ENCODE data around the gene ELMOD1.

The ELMOD1 gene

GRCh38 chr11:107705027-107705426 lies 114.1 kb downstream of the ELMOD1 start:
- Histone ChIP-seq H3K9me3 (ENCODE audit: control insufficient read depth in 2 of 2, low read length in 2 of 2) (no peaks in the 10 kb centered on the region), H3K27me3 (ENCODE audit: control insufficient read depth in 1 of 2, insufficient read depth in 2 of 2, low read length in 2 of 2) (peaks cover 0 to 4% of the 10 kb centered on the region in 2 donors), H3K4me3 (ENCODE audit: low read length in 2 of 2) (no peak overlapping the region), H3K36me3 (ENCODE audit: control insufficient read depth in 2 of 2, insufficient read depth in 2 of 2, low read length in 2 of 2) (no peaks in the 10 kb centered on the region), H3K4me1 (ENCODE audit: control insufficient read depth, insufficient read depth, low read length) (no peaks in the 10 kb centered on the region), H3K27ac (ENCODE audit: low read length) (no peak overlapping the region), H3K9ac (ENCODE audit: low read length in 2 of 2) (no peak overlapping the region)

- H3K4me1 ChIP-seq (ENCODE audit: control insufficient read depth, insufficient read depth, low read length), result no peaks in the 10 kb centered on the region
- H3K9me3 ChIP-seq (ENCODE audit: control insufficient read depth in 2 of 2, low read length in 2 of 2), result no peaks in the 10 kb centered on the region
- no peak overlapping the region for H3K4me3 ChIP-seq (ENCODE audit: low read length in 2 of 2)
- no peak overlapping the region for H3K27ac ChIP-seq (ENCODE audit: low read length)
- peaks cover 0 to 4% of the 10 kb centered on the region in 2 donors for H3K27me3 ChIP-seq (ENCODE audit: control insufficient read depth in 1 of 2, insufficient read depth in 2 of 2, low read length in 2 of 2)
- H3K9ac ChIP-seq (ENCODE audit: low read length in 2 of 2), result no peak overlapping the region
- no peaks in the 10 kb centered on the region for H3K36me3 ChIP-seq (ENCODE audit: control insufficient read depth in 2 of 2, insufficient read depth in 2 of 2, low read length in 2 of 2)
Measured at GRCh38 chr11:107706531-107706930, 115.6 kb downstream of the ELMOD1 start.

GRCh38 chr11:107707215-107707671 lies 116.3 kb downstream of the ELMOD1 start:
- H3K27ac ChIP-seq (ENCODE audit: low read length), result no peak overlapping the region
- no peaks in the 10 kb centered on the region for H3K36me3 ChIP-seq (ENCODE audit: control insufficient read depth in 2 of 2, insufficient read depth in 2 of 2, low read length in 2 of 2)
- no peaks in the 10 kb centered on the region for H3K4me1 ChIP-seq (ENCODE audit: control insufficient read depth, insufficient read depth, low read length)
- H3K9ac ChIP-seq (ENCODE audit: low read length in 2 of 2), result no peak overlapping the region
- no peak overlapping the region for H3K4me3 ChIP-seq (ENCODE audit: low read length in 2 of 2)
- no peaks in the 10 kb centered on the region for H3K9me3 ChIP-seq (ENCODE audit: control insufficient read depth in 2 of 2, low read length in 2 of 2)
- H3K27me3 ChIP-seq (ENCODE audit: control insufficient read depth in 1 of 2, insufficient read depth in 2 of 2, low read length in 2 of 2), result peaks cover 0 to 4% of the 10 kb centered on the region in 2 donors

GRCh38 chr11:107707807-107708206 lies 116.9 kb downstream of the ELMOD1 start:
- H3K4me3 ChIP-seq (ENCODE audit: low read length in 2 of 2), result no peak overlapping the region

GRCh38 chr11:107708792-107709191 lies 117.8 kb downstream of the ELMOD1 start:
- H3K36me3 ChIP-seq (ENCODE audit: control insufficient read depth in 2 of 2, insufficient read depth in 2 of 2, low read length in 2 of 2), result no peaks in the 10 kb centered on the region
- no peaks in the 10 kb centered on the region for H3K4me1 ChIP-seq (ENCODE audit: control insufficient read depth, insufficient read depth, low read length)
- H3K9me3 ChIP-seq (ENCODE audit: control insufficient read depth in 2 of 2, low read length in 2 of 2), result no peaks in the 10 kb centered on the region
- no peak overlapping the region for H3K27ac ChIP-seq (ENCODE audit: low read length)
- H3K4me3 ChIP-seq (ENCODE audit: low read length in 2 of 2), result no peak overlapping the region
- H3K27me3 ChIP-seq (ENCODE audit: control insufficient read depth in 1 of 2, insufficient read depth in 2 of 2, low read length in 2 of 2), result peaks cover 0 to 4% of the 10 kb centered on the region in 2 donors
- no peak overlapping the region for H3K9ac ChIP-seq (ENCODE audit: low read length in 2 of 2)

More at GRCh38 chr11:107707807-107708206, 116.9 kb downstream of the ELMOD1 start:
- H3K9me3 ChIP-seq (ENCODE audit: control insufficient read depth in 2 of 2, low read length in 2 of 2), result no peaks in the 10 kb centered on the region
- H3K36me3 ChIP-seq (ENCODE audit: control insufficient read depth in 2 of 2, insufficient read depth in 2 of 2, low read length in 2 of 2), result no peaks in the 10 kb centered on the region
- H3K4me1 ChIP-seq (ENCODE audit: control insufficient read depth, insufficient read depth, low read length), result no peaks in the 10 kb centered on the region
- no peak overlapping the region for H3K27ac ChIP-seq (ENCODE audit: low read length)
- H3K27me3 ChIP-seq (ENCODE audit: control insufficient read depth in 1 of 2, insufficient read depth in 2 of 2, low read length in 2 of 2), result peaks cover 0 to 4% of the 10 kb centered on the region in 2 donors
- H3K9ac ChIP-seq (ENCODE audit: low read length in 2 of 2), result no peak overlapping the region

GRCh38 chr11:107710301-107710700 lies 119.4 kb downstream of the ELMOD1 start:
- H3K36me3 ChIP-seq (ENCODE audit: control insufficient read depth in 2 of 2, insufficient read depth in 2 of 2, low read length in 2 of 2), result no peaks in the 10 kb centered on the region
- H3K9me3 ChIP-seq (ENCODE audit: control insufficient read depth in 2 of 2, low read length in 2 of 2), result no peaks in the 10 kb centered on the region
- no peak overlapping the region for H3K9ac ChIP-seq (ENCODE audit: low read length in 2 of 2)
- peaks cover 0 to 4% of the 10 kb centered on the region in 2 donors for H3K27me3 ChIP-seq (ENCODE audit: control insufficient read depth in 1 of 2, insufficient read depth in 2 of 2, low read length in 2 of 2)
- H3K4me3 ChIP-seq (ENCODE audit: low read length in 2 of 2), result no peak overlapping the region
- no peaks in the 10 kb centered on the region for H3K4me1 ChIP-seq (ENCODE audit: control insufficient read depth, insufficient read depth, low read length)
- no peak overlapping the region for H3K27ac ChIP-seq (ENCODE audit: low read length)

- no peaks in the 10 kb centered on the region for H3K36me3 ChIP-seq (ENCODE audit: control insufficient read depth in 2 of 2, insufficient read depth in 2 of 2, low read length in 2 of 2)
- H3K4me3 ChIP-seq (ENCODE audit: low read length in 2 of 2), result no peak within 1 kb of the TSS
- H3K27ac ChIP-seq (ENCODE audit: low read length), result no peak within 1 kb of the TSS
Measured at GRCh38 chr11:107711861-107712755, 121.2 kb downstream of the ELMOD1 start, which contains the start of gene SLN. Gene SLN, minus strand, starts transcription at chr11:107712056.

GRCh38 chr11:107713009-107713408 lies 122.1 kb downstream of the ELMOD1 start:
- Histone ChIP-seq H3K27ac (ENCODE audit: low read length) (no peak overlapping the region), H3K4me3 (ENCODE audit: low read length in 2 of 2) (no peak overlapping the region), H3K4me1 (ENCODE audit: control insufficient read depth, insufficient read depth, low read length) (no peaks in the 10 kb centered on the region), H3K9me3 (ENCODE audit: control insufficient read depth in 2 of 2, low read length in 2 of 2) (no peaks in the 10 kb centered on the region), H3K27me3 (ENCODE audit: control insufficient read depth in 1 of 2, insufficient read depth in 2 of 2, low read length in 2 of 2) (peaks cover 0 to 4% of the 10 kb centered on the region in 2 donors), H3K9ac (ENCODE audit: low read length in 2 of 2) (no peak overlapping the region), H3K36me3 (ENCODE audit: control insufficient read depth in 2 of 2, insufficient read depth in 2 of 2, low read length in 2 of 2) (no peaks in the 10 kb centered on the region)

More at GRCh38 chr11:107711861-107712755, 121.2 kb downstream of the ELMOD1 start, which contains the start of gene SLN:
- Histone ChIP-seq H3K27me3 (ENCODE audit: control insufficient read depth in 1 of 2, insufficient read depth in 2 of 2, low read length in 2 of 2) (peaks cover 0 to 6% of the 10 kb centered on the region in 2 donors), H3K4me1 (ENCODE audit: control insufficient read depth, insufficient read depth, low read length) (no peaks in the 10 kb centered on the region), H3K9ac (ENCODE audit: low read length in 2 of 2) (no peak within 1 kb of the TSS), H3K9me3 (ENCODE audit: control insufficient read depth in 2 of 2, low read length in 2 of 2) (no peaks in the 10 kb centered on the region)
